H1 (cell line): ENCODE results near the gene SLITRK3. TPM values are rescaled to one million over a fixed set of nuclear protein-coding genes. Genes with fewer than 3 reads are reported as not detected.

Experiments
- CTCF ChIA-PET: fragments of 300-600 bp; sonication (Branson Sonifier 250); formaldehyde crosslinking; loops from one replicate; lab custom pipeline; 2021; ENCODE audit not compliant: partially characterized antibody; lab: Charles Lee
- POLR2A ChIA-PET: fragments of 300-600 bp; sonication (Branson Sonifier 250); formaldehyde crosslinking; loops from one replicate; lab custom pipeline; 2021; ENCODE audit warnings: inconsistent platforms; ENCODE audit not compliant: partially characterized antibody; lab: Charles Lee
- DNase-seq, 2 experiments: peaks; one replicate each; pipeline versions ENCODE4 v3.0.0 to v3.0.0-alpha.2; 2010 to 2022; ENCODE audit warnings: low spot score in 2 of 2, low read depth in 1 of 2, mixed read lengths in 1 of 2
- FAIRE-seq: peaks from 2 replicates; lab custom pipeline; 2011; peaks lifted over from hg19 to GRCh38; lab: Jason Lieb, UNC
- H2AFZ ChIP-seq: 2 replicates; pipeline ENCODE4 v1.8.1; 2012; ENCODE audit warnings: low read length, inconsistent platforms
- H2AK5ac ChIP-seq: 2 replicates; pipeline ENCODE4 v1.6.1; 2013; ENCODE audit warnings: low read depth, low read length
- H2BK120ac ChIP-seq: replicated peaks from 2 replicates; pipeline ENCODE3; 2013; ENCODE audit warnings: low read depth, low read length, inconsistent platforms
- H2BK12ac ChIP-seq: 2 replicates; pipeline ENCODE4 v1.6.1; 2013; ENCODE audit warnings: low read depth, low read length
- H2BK15ac ChIP-seq: 2 replicates; pipeline ENCODE4 v1.6.1; 2013; ENCODE audit warnings: low read length
- H2BK20ac ChIP-seq: 2 replicates; pipeline ENCODE4 v1.6.1; 2013; ENCODE audit warnings: low read length
- H2BK5ac ChIP-seq: 2 replicates; pipeline ENCODE4 v1.6.1; 2013; ENCODE audit warnings: low read depth, low read length
- H3K14ac ChIP-seq: 2 replicates; pipeline ENCODE4 v1.6.1; 2013; ENCODE audit warnings: inconsistent platforms; ENCODE audit not compliant: insufficient read length
- H3K18ac ChIP-seq: 2 replicates; pipeline ENCODE4 v1.6.1; 2013; ENCODE audit warnings: low read length; ENCODE audit errors: extremely low read depth
- H3K23ac ChIP-seq: 2 replicates; pipeline ENCODE4 v1.6.1; 2013; ENCODE audit warnings: inconsistent platforms; ENCODE audit not compliant: insufficient read length
- H3K23me2 ChIP-seq: 2 replicates; pipeline ENCODE4 v1.6.1; 2013; ENCODE audit warnings: low read depth, low read length
- H3K27ac ChIP-seq: 2 replicates; pipeline ENCODE4 v1.6.1; 2011; ENCODE audit warnings: low read depth, low read length, inconsistent platforms
- H3K27me3 ChIP-seq, 4 experiments: replicated peaks in 1 of 4; 1 replicate in 1 of 4; 2 replicates in 3 of 4; pipeline versions ENCODE4 v1.6.1 to v1.8.1; 2011 to 2013; ENCODE audit warnings: low read length in 3 of 4, mild to moderate bottlenecking in 3 of 4, inconsistent platforms in 2 of 4, mixed read lengths in 2 of 4, moderate library complexity in 1 of 4; ENCODE audit not compliant: control insufficient read depth in 3 of 4, insufficient read depth in 3 of 4; ENCODE audit errors: extremely low read depth in 1 of 4
- H3K36me3 ChIP-seq, 4 experiments: 2 replicates each; pipeline versions ENCODE4 v1.6.1 to v1.8.1; 2011 to 2013; ENCODE audit warnings: mild to moderate bottlenecking in 4 of 4, low read length in 3 of 4, moderate library complexity in 2 of 4, control low read depth in 1 of 4, inconsistent platforms in 1 of 4; ENCODE audit not compliant: insufficient read depth in 4 of 4, control insufficient read depth in 2 of 4
- H3K4ac ChIP-seq: replicated peaks from 2 replicates; pipeline ENCODE3; 2013; ENCODE audit warnings: low read length, low read depth, mixed read lengths, inconsistent platforms; ENCODE audit not compliant: insufficient read length
- H3K4me1 ChIP-seq, 4 experiments: replicated peaks in 1 of 4; 1 replicate in 1 of 4; 2 replicates in 3 of 4; pipeline versions ENCODE4 v1.6.1 to v1.8.1; 2011 to 2013; ENCODE audit warnings: low read length in 3 of 4, inconsistent platforms in 2 of 4, mixed read lengths in 1 of 4; ENCODE audit not compliant: insufficient read depth in 4 of 4, control insufficient read depth in 3 of 4
- H3K4me2 ChIP-seq, 2 experiments: 2 replicates each; pipeline versions ENCODE4 v1.6.1 to v1.8.1; 2011 to 2013; ENCODE audit warnings: low read depth in 2 of 2, low read length in 2 of 2, control low read depth in 1 of 2, inconsistent platforms in 1 of 2, mild to moderate bottlenecking in 1 of 2; ENCODE audit not compliant: insufficient read depth in 1 of 2
- H3K4me3 ChIP-seq, 4 experiments: fragments of 200-600, 300-600 bp in 1 of 4; sonication (generic), shearing (Covaris generic), sonication (Bioruptor Twin) in 1 of 4; 2 replicates each; pipeline versions ENCODE4 v1.5.1 to v1.8.1; 2011 to 2016; ENCODE audit warnings: low read length in 4 of 4, low read depth in 3 of 4, control low read depth in 2 of 4, inconsistent platforms in 2 of 4, mild to moderate bottlenecking in 2 of 4, mixed read lengths in 1 of 4, moderate library complexity in 1 of 4; ENCODE audit not compliant: insufficient read depth in 2 of 4; ENCODE audit errors: extremely low read depth in 1 of 4
- H3K56ac ChIP-seq: replicated peaks from 2 replicates; pipeline ENCODE3; 2013; ENCODE audit warnings: low read depth, mild to moderate bottlenecking, mixed read lengths, low read length, inconsistent platforms; ENCODE audit not compliant: insufficient read length
- H3K79me1 ChIP-seq: 2 replicates; pipeline ENCODE4 v1.6.1; 2013; ENCODE audit warnings: low read depth, low read length, control low read depth
- H3K79me2 ChIP-seq, 2 experiments: 2 replicates each; pipeline versions ENCODE4 v1.6.1 to v1.8.1; 2012 to 2013; ENCODE audit warnings: low read length in 2 of 2, mild to moderate bottlenecking in 2 of 2, inconsistent platforms in 1 of 2; ENCODE audit not compliant: insufficient read depth in 2 of 2, control insufficient read depth in 1 of 2
- H3K9ac ChIP-seq, 4 experiments: replicated peaks in 1 of 4; 1 replicate in 1 of 4; 2 replicates in 3 of 4; pipeline versions ENCODE4 v1.6.1 to v1.8.1; 2011 to 2013; ENCODE audit warnings: low read depth in 3 of 4, low read length in 3 of 4, control low read depth in 2 of 4, mild to moderate bottlenecking in 2 of 4, moderate library complexity in 2 of 4, inconsistent platforms in 1 of 4; ENCODE audit errors: extremely low read depth in 1 of 4
- H3K9me3 ChIP-seq, 2 experiments: 2 replicates each; pipeline versions ENCODE4 v1.6.1 to v1.8.1; 2012 to 2013; ENCODE audit warnings: mild to moderate bottlenecking in 2 of 2, moderate library complexity in 2 of 2, control low read depth in 1 of 2, inconsistent platforms in 1 of 2, low read depth in 1 of 2, low read length in 1 of 2, mixed read lengths in 1 of 2; ENCODE audit not compliant: insufficient read depth in 2 of 2
- H4K20me1 ChIP-seq, 2 experiments: replicated peaks in 1 of 2; 2 replicates each; pipeline versions ENCODE3 to v1.8.1; 2011 to 2013; ENCODE audit warnings: inconsistent platforms in 2 of 2, low read length in 2 of 2, mild to moderate bottlenecking in 1 of 2; ENCODE audit not compliant: insufficient read depth in 2 of 2, control insufficient read depth in 1 of 2
- H4K5ac ChIP-seq: 2 replicates; pipeline ENCODE4 v1.6.1; 2013; ENCODE audit warnings: low read length, low read depth, mixed read lengths, inconsistent platforms; ENCODE audit not compliant: insufficient read length
- H4K8ac ChIP-seq: 2 replicates; pipeline ENCODE4 v1.8.0; 2013; ENCODE audit warnings: mild to moderate bottlenecking, moderate library complexity, low read length, inconsistent platforms; ENCODE audit not compliant: insufficient read depth; ENCODE audit errors: extremely low read depth
- H4K91ac ChIP-seq: replicated peaks from 2 replicates; pipeline ENCODE3; 2013; ENCODE audit warnings: low read length, mixed read lengths, inconsistent platforms; ENCODE audit not compliant: insufficient read length
- CBX5 ChIP-seq: fragments of 300-800, 300-1000 bp; sonication (generic); IDR thresholded peaks from 2 replicates; pipeline ENCODE4 v1.7.1; 2016; ENCODE audit warnings: antibody characterized with exemption, low read length, low read depth
- CBX8 ChIP-seq: fragments of 300-800, 300-1000 bp; sonication (generic); IDR thresholded peaks from 2 replicates; pipeline ENCODE4 v1.7.1; 2016; ENCODE audit warnings: low read depth, low read length, borderline replicate concordance
- CHD2 ChIP-seq: IDR thresholded peaks from 2 replicates; pipeline ENCODE4 v1.6.1; 2012; ENCODE audit warnings: low read length, improper control_type of control experiment
- JUN ChIP-seq: IDR thresholded peaks from 2 replicates; pipeline ENCODE4 v1.6.1; 2011; ENCODE audit warnings: low read depth, mild to moderate bottlenecking, improper control_type of control experiment, low read length
- KDM4A ChIP-seq: IDR thresholded peaks from one replicate; pipeline ENCODE4 v1.7.1; 2012; ENCODE audit warnings: low read depth, mild to moderate bottlenecking, moderate library complexity, low read length, inconsistent platforms; ENCODE audit not compliant: severe bottlenecking
- KDM5A ChIP-seq: fragments of 200-600 bp; IDR thresholded peaks from 2 replicates; pipeline ENCODE4 v1.7.1; 2012; ENCODE audit warnings: mild to moderate bottlenecking, low read length, inconsistent platforms, mixed read lengths
- NRF1 ChIP-seq: IDR thresholded peaks from 2 replicates; pipeline ENCODE4 v1.6.1; 2011; ENCODE audit warnings: mild to moderate bottlenecking, low read depth, low read length, improper control_type of control experiment
- SRF ChIP-seq: IDR thresholded peaks from 2 replicates; pipeline ENCODE4 v1.6.1; 2011; ENCODE audit warnings: mild to moderate bottlenecking, low read depth, low read length, moderate library complexity
- TBP ChIP-seq: IDR thresholded peaks from 2 replicates; pipeline ENCODE4 v1.6.1; 2011; ENCODE audit warnings: low read depth, low read length, improper control_type of control experiment
- WGBS, 2 experiments: shearing (Covaris generic) in 1 of 2; methylation state at CpG; one replicate each; pipeline versions ENCODE4 v1.1.6 to v1.1.7; 2013 to 2015; ENCODE audit warnings: low lambda C conversion rate in 2 of 2, mixed read lengths in 2 of 2, inconsistent platforms in 1 of 2, low coverage in 1 of 2, missing lambda C conversion rate in 1 of 2; ENCODE audit not compliant: insufficient replicate concordance in 2 of 2, insufficient coverage in 1 of 2, insufficient read length in 1 of 2; ENCODE audit errors: extremely low coverage in 1 of 2, missing lambda C conversion rate in 1 of 2; 5-methylcytosine and 5-hydroxymethylcytosine counted together
- polyA plus RNA-seq, 7 experiments: library from polyadenylated mRNA; depleted of rRNA in 3 of 7; stranded (reverse) in 5 of 7; unstranded in 2 of 7; fragments of >200 nt in 5 of 7; fragments of 200-250 nt in 2 of 7; gene quantifications; 1 replicate in 5 of 7; 2 replicates in 1 of 7; 4 replicates in 1 of 7; pipeline versions ENCODE4 v1.2.1 to v1.2.3, GENCODE V29; 2011 to 2013; ENCODE audit warnings: missing spikeins in 2 of 7, mixed read lengths in 2 of 7
- total RNA-seq: library from RNA; stranded (reverse); fragmentation: NEBNext Ultra II Directional; extraction: Animal tissue kit (Norgen Biotek cat#: 25700); gene quantifications from 2 replicates; pipeline ENCODE4 v1.2.1, GENCODE V29; 2021
- TF ChIP-seq, protein P1 (sequence below), 3 experiments: IDR thresholded peaks; 1 replicate in 2 of 3; 2 replicates in 1 of 3; pipeline versions ENCODE4 v1.5.1 to v1.6.1; 2011; ENCODE audit warnings: low read length in 3 of 3, mild to moderate bottlenecking in 3 of 3, inconsistent platforms in 2 of 3, low read depth in 1 of 3, moderate library complexity in 1 of 3; ENCODE audit not compliant: insufficient read depth in 1 of 3; ENCODE audit errors: control extremely low read depth in 1 of 3

Gene SLITRK3
- total and polyA plus RNA-seq, 2 of the 8 experiments (the other 6 are each of a cell fraction or from before 2014, with no cell fraction given): 0.71 to 3.4 TPM

DNA sequence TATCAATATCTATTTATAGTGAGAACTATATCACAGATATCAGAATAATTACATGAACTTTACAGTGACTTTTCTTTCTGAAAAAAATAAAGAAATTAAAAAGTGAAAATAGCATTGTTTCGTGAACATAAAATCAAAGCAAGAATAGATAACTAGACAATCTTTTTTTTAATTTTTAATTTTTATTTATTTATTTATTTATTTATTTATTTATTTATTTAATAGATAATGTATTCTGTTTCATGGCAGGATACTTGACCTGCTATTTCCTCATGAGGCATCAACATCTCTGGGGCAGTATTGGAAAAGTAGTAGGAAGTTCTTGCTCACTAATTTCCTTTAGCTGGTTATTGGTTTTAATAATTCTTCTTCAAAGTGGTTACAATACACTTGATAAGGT, 33.3 kb downstream of the SLITRK3 start:
- Histone ChIP-seq H3K4me1 (no peaks in the 10 kb centered on the region), H3K18ac (no peak overlapping the region), H4K20me1 (no peaks in the 10 kb centered on the region), H4K8ac (no peak overlapping the region), H3K27me3 (no peaks in the 10 kb centered on the region), H3K23me2 (no peaks in the 10 kb centered on the region), H3K4me2 (no peak overlapping the region), H3K14ac (no peak overlapping the region), H2BK20ac (no peak overlapping the region), H3K4me3 (no peak overlapping the region), H3K4ac (no peak overlapping the region), H2BK120ac (no peak overlapping the region), H3K9ac (no peak overlapping the region), H2AFZ (no peak overlapping the region), H2AK5ac (no peak overlapping the region), H3K27ac (no peak overlapping the region), H2BK5ac (no peak overlapping the region), H3K36me3 (no peaks in the 10 kb centered on the region), H3K56ac (no peak overlapping the region), H4K5ac (no peak overlapping the region), H4K91ac (no peak overlapping the region), H2BK12ac (no peak overlapping the region), H3K23ac (no peak overlapping the region), H2BK15ac (no peak overlapping the region), H3K9me3 (no peaks in the 10 kb centered on the region), H3K79me2 (no peaks in the 10 kb centered on the region), H3K79me1 (no peaks in the 10 kb centered on the region)
- WGBS, 2 experiments: 79% methylated on average over 1 of the region's 1 CpG; no CpG with 5 or more reads in 1 of the 2 experiments
- DNase-seq (no peak), FAIRE-seq (no peak)
- ChIA-PET CTCF (no interaction called here), POLR2A (no interaction called here)
- TF ChIP-seq KDM5A: no peak
- no peak for TF ChIP-seq CBX5
- no peak for TF ChIP-seq CHD2
- no peak for TF ChIP-seq JUN
- TF ChIP-seq, protein P1, sequence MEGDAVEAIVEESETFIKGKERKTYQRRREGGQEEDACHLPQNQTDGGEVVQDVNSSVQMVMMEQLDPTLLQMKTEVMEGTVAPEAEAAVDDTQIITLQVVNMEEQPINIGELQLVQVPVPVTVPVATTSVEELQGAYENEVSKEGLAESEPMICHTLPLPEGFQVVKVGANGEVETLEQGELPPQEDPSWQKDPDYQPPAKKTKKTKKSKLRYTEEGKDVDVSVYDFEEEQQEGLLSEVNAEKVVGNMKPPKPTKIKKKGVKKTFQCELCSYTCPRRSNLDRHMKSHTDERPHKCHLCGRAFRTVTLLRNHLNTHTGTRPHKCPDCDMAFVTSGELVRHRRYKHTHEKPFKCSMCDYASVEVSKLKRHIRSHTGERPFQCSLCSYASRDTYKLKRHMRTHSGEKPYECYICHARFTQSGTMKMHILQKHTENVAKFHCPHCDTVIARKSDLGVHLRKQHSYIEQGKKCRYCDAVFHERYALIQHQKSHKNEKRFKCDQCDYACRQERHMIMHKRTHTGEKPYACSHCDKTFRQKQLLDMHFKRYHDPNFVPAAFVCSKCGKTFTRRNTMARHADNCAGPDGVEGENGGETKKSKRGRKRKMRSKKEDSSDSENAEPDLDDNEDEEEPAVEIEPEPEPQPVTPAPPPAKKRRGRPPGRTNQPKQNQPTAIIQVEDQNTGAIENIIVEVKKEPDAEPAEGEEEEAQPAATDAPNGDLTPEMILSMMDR (IDR thresholded peaks at IDR 0.05; ENCODE audit: control extremely low read depth in 1 of 3, insufficient read depth in 1 of 3, low read depth in 1 of 3, low read length in 3 of 3): no peak
- no peak for TF ChIP-seq KDM4A
- TF ChIP-seq NRF1: no peak
- no peak for TF ChIP-seq SRF
- TF ChIP-seq TBP: no peak
- no peak for TF ChIP-seq CBX8
